PFSK-1 (cell line): ENCODE results near the gene EN1.

Experiments
- FOXP2 ChIP-seq: optimal IDR thresholded peaks from 2 replicates; pipeline ENCODE3; 2011; ENCODE audit warnings: borderline replicate concordance, control low read depth, inconsistent platforms; ENCODE audit not compliant: insufficient read depth; ENCODE audit errors: extremely low read length, extremely low read depth
- POLR2AphosphoS5 ChIP-seq: IDR thresholded peaks from 2 replicates; pipeline ENCODE4 v1.6.1; 2012; ENCODE audit warnings: low read depth, mild to moderate bottlenecking, control low read depth, low read length, moderate library complexity
- SIN3A ChIP-seq: IDR thresholded peaks from 2 replicates; pipeline ENCODE4 v1.6.1; 2012; ENCODE audit warnings: mild to moderate bottlenecking, low read length, moderate library complexity, borderline replicate concordance; ENCODE audit not compliant: insufficient read depth
- TAF1 ChIP-seq: IDR thresholded peaks from 2 replicates; pipeline ENCODE4 v1.6.1; 2012; ENCODE audit warnings: low read length, control low read depth, borderline replicate concordance; ENCODE audit not compliant: insufficient read depth
- TF ChIP-seq, protein P1 (sequence below), 2 experiments: IDR thresholded peaks; 2 replicates each; pipeline versions ENCODE4 v1.6.1 to v1.8.0; 2011 to 2012; ENCODE audit warnings: low read depth in 2 of 2, low read length in 2 of 2, control low read depth in 1 of 2, inconsistent platforms in 1 of 2, mild to moderate bottlenecking in 1 of 2, moderate library complexity in 1 of 2; ENCODE audit not compliant: insufficient read depth in 1 of 2

Gene EN1

DNA sequence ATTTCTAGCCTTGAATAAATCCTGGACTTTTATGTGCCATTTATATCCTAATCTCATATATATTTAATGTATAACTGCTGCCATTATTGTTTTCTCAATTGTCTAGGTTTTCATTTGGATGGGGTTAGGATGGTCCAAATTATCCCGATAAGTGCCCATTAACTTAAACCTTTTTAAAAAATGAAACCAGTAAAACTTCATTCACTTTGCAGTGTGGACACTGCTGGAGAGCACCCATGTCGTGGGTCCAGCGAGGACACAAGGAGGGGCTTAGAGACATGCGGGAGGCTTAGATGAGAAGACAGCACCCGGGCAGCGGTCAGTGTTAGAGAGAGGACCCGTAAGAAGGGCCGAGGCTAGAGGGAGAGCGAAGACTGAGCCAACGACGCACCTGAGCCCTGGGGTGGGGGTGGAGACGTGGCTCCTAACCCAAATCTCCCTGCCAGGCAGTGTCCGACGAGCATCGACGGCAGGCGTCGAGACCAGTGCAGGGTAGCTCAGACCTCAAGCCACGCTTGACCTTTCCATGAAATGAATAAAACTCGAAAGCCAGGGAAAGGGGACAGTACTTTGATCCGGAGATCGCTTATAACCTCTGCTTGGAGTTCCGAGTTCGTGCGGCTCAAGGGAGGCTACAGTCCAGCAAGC, 9.0 kb upstream of the EN1 start:
- no peak for TF ChIP-seq SIN3A
- TF ChIP-seq, protein P1, sequence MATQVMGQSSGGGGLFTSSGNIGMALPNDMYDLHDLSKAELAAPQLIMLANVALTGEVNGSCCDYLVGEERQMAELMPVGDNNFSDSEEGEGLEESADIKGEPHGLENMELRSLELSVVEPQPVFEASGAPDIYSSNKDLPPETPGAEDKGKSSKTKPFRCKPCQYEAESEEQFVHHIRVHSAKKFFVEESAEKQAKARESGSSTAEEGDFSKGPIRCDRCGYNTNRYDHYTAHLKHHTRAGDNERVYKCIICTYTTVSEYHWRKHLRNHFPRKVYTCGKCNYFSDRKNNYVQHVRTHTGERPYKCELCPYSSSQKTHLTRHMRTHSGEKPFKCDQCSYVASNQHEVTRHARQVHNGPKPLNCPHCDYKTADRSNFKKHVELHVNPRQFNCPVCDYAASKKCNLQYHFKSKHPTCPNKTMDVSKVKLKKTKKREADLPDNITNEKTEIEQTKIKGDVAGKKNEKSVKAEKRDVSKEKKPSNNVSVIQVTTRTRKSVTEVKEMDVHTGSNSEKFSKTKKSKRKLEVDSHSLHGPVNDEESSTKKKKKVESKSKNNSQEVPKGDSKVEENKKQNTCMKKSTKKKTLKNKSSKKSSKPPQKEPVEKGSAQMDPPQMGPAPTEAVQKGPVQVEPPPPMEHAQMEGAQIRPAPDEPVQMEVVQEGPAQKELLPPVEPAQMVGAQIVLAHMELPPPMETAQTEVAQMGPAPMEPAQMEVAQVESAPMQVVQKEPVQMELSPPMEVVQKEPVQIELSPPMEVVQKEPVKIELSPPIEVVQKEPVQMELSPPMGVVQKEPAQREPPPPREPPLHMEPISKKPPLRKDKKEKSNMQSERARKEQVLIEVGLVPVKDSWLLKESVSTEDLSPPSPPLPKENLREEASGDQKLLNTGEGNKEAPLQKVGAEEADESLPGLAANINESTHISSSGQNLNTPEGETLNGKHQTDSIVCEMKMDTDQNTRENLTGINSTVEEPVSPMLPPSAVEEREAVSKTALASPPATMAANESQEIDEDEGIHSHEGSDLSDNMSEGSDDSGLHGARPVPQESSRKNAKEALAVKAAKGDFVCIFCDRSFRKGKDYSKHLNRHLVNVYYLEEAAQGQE (IDR thresholded peaks at IDR 0.05; ENCODE audit: insufficient read depth in 1 of 2, low read depth in 2 of 2, low read length in 2 of 2) = no peak
- no peak for TF ChIP-seq POLR2AphosphoS5
- no peak for TF ChIP-seq FOXP2
- no peak for TF ChIP-seq TAF1

DNA sequence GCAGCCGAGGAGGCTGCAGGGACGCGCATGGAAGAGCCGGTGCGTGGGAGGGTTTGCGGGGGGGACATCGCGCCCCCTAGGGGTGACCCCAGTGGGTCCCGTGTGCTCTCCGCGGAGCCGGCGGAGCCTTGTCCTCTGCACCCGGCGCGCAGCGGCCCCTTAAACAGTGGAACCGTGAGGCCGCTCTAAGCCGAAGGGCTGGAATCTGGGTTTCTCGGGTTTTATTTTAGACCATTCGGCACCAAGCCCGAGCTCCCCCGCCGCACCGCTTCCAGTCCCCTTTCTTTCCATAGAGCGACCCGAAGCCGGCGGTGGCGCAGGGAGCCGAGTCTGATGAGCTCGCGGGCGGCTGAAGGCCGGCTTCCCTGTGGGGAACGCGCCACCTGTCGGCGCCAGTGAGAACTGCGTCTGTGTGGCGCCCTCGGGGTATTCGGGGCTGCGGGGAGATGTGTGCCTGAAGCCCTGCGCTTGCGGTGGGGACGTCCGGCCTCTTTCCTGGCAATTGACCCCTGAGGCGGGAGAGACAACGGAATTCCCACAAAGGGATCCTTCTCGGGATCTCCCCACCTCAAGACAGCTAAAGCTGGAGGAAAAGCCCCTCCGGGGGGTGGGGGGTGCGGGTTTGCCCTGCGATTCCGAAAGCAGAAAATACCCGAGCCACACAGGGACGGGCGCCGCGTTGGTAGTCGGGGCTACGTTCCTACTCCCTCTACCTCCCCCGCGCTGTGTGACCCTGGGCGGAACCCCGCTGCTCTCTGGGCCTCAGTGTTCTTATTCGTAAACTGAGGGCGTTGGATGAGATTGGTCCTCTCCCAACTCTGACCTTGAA, 8.2 kb upstream of the EN1 start:
- TF ChIP-seq POLR2AphosphoS5 (no peak), SIN3A (no peak), FOXP2 (no peak), TAF1 (no peak)
- TF ChIP-seq, protein P1 (IDR thresholded peaks at IDR 0.05; ENCODE audit: insufficient read depth in 1 of 2, low read depth in 2 of 2, low read length in 2 of 2) = no peak

DNA sequence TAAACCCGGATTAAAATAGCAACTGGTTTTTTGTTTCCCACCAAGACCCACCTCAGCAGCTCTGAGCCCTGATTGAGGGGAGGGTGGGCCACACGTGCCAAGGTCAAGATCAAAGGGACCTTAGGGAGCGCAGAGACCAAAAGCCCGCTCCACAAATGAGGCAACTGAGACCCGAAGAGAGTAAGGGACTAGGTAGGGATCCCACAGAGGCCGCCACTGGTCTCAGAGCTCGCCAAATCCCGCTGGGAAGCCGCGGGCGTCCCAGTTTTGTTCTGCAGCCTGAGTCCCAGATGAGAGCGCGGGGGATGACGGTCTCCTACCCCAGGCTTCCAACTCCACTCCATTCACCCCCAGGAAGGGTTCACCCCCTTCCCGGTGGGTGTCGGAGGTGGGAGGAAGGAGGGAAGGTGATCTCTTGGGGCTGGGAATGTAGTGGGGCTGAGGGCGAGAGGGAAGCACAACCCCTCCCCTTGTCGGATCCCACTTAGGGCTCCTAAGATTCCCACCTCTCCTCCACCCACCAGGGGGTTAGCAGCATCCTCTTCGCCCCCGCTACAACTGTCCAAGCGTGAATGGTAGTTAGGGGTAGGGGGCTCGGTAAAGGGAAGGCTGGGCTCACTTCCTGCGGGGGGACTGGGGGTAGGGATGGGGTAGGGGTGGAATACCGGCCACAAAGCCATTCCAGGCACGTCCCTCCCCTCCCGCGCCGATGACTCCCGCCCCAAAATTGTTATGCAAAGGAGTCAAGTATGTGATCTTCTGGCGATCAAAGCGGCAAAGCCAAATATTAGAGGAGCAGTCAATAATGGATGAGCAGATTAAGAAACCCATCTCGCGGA, 7.3 kb upstream of the EN1 start:
- TF ChIP-seq TAF1 (no peak), POLR2AphosphoS5 (no peak), FOXP2 (no peak), SIN3A (no peak)
- TF ChIP-seq, protein P1 (IDR thresholded peaks at IDR 0.05; ENCODE audit: insufficient read depth in 1 of 2, low read depth in 2 of 2, low read length in 2 of 2) = no peak

DNA sequence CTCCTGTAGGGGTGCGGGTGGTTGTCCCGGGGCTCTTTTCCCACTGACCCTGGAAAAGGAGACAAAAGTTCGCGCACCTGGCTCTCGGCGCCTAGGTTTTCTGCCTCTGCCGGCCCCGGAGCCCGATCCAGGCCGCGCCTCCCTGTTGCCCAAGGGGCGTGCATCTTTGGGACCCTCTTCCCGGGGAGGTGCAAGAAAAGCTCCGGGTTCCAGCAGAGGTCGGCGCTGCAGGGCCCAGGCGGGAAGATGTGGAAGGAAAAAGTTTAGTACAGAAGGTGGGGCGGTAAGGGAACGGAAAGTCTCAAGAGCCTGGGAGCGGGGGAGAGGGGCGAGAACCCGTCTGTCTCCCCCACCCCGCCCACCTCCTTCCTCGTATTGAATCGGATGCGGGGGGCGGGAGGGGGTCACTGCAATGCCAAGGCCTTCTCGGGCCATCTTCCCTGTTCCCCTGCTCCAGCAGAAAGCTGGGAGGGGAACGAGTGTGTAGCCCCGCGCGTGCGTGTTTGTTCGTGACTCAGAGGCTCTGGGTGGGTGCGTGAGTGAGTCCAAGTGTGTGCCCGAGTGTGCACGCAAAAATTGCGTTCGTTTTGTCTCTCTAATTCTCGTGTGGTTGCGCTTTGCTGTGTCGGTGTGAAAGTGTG, 6.3 kb upstream of the EN1 start:
- TF ChIP-seq SIN3A (no peak), TAF1 (no peak), FOXP2 (no peak), POLR2AphosphoS5 (no peak)
- TF ChIP-seq, protein P1 (IDR thresholded peaks at IDR 0.05; ENCODE audit: insufficient read depth in 1 of 2, low read depth in 2 of 2, low read length in 2 of 2) = no peak
